ENCODE measurements around the gene PER2.

GRCh38 chr2:238228700-238229099 lies 59.7 kb downstream of the PER2 start:
- TF ChIP-seq CTCF (IDR thresholded peaks at IDR 0.05 in 4 of 5, conservative IDR thresholded peaks at IDR 0.05 in 1 of 5) (no peak), POLR2A (IDR thresholded peaks at IDR 0.05) (no peak)

Measured in gastrocnemius medialis (tissue), 4 donors.